Parathyroid adenoma (tissue), 2 donors: ENCODE results near the gene PACRG.

Experiments used
- H2AFZ ChIP-seq: fragments of 300-600 bp; sonication (generic); one replicate; pipeline ENCODE4 v1.7.0; 2017; ENCODE audit warnings: antibody characterized with exemption, mild to moderate bottlenecking
- H3K27ac ChIP-seq: fragments of 300-600 bp; sonication (generic); one replicate; pipeline ENCODE4 v1.7.0; 2017
- H3K27me3 ChIP-seq: fragments of 300-600 bp; sonication (generic); one replicate; pipeline ENCODE4 v1.7.0; 2017; ENCODE audit warnings: low read length; ENCODE audit not compliant: control insufficient read depth, insufficient read depth
- H3K36me3 ChIP-seq: fragments of 300-600 bp; sonication (generic); one replicate; pipeline ENCODE4 v1.7.0; 2017; ENCODE audit warnings: low read length; ENCODE audit not compliant: control insufficient read depth, insufficient read depth
- H3K4me1 ChIP-seq: fragments of 300-600 bp; sonication (generic); one replicate; pipeline ENCODE4 v1.7.0; 2017; ENCODE audit warnings: control low read depth
- H3K4me2 ChIP-seq: fragments of 300-600 bp; sonication (generic); one replicate; pipeline ENCODE4 v1.7.0; 2017; ENCODE audit warnings: low read length
- H3K4me3 ChIP-seq: fragments of 300-600 bp; sonication (generic); one replicate; pipeline ENCODE4 v1.7.0; 2017; ENCODE audit warnings: low read depth, low read length
- H3K79me2 ChIP-seq: fragments of 300-600 bp; sonication (generic); one replicate; pipeline ENCODE4 v1.7.0; 2017; ENCODE audit warnings: control low read depth
- H3K9ac ChIP-seq: fragments of 300-600 bp; sonication (generic); one replicate; pipeline ENCODE4 v1.7.0; 2017; ENCODE audit warnings: mild to moderate bottlenecking
- H3K9me3 ChIP-seq: fragments of 300-600 bp; sonication (generic); one replicate; pipeline ENCODE4 v1.7.0; 2017; ENCODE audit warnings: low read length; ENCODE audit not compliant: control insufficient read depth
- CTCF ChIP-seq: fragments of 300-600 bp; sonication (generic); IDR thresholded peaks from one replicate; pipeline ENCODE4 v1.7.0; 2017; ENCODE audit warnings: antibody characterized with exemption, mild to moderate bottlenecking
- donor health status: primary hyperparathyroidism.

Gene PACRG

GRCh38 chr6:162706232-162706631 lies 21.5 kb upstream of the PACRG start:
- Histone ChIP-seq H3K9ac (no peak overlapping the region), H3K27me3 (no peaks in the 10 kb centered on the region), H3K36me3 (no peaks in the 10 kb centered on the region), H3K9me3 (no peaks in the 10 kb centered on the region), H3K4me1 (no peaks in the 10 kb centered on the region), H3K27ac (no peak overlapping the region), H3K79me2 (no peaks in the 10 kb centered on the region), H2AFZ (no peak overlapping the region), H3K4me2 (no peak overlapping the region), H3K4me3 (no peak overlapping the region)
- no peak for TF ChIP-seq CTCF

DNA sequence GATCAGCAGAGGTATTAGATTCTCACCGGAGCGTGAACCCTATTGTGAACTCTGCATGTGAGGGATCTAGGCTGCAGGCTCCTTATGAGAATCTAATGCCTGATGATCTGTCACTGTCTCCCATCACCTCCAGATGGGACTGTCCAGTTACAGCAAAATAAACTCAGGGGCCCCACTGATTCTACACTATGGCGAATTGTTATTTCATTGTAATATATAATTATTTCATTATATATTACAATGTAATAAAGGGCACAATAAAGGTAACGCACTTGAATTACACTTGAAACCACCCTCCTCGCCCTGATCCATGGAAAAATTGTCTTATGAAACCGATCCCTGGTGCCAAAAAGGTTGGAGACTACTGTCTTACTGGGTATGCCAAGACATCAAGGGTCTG lies 18.8 kb upstream of the PACRG start:
- H3K4me1 ChIP-seq = no peaks in the 10 kb centered on the region
- H3K4me2 ChIP-seq = no peak overlapping the region
- TF ChIP-seq CTCF = no peak
- no peak overlapping the region for H3K4me3 ChIP-seq
- no peak overlapping the region for H3K9ac ChIP-seq
- H3K36me3 ChIP-seq = no peaks in the 10 kb centered on the region
- H3K27me3 ChIP-seq = no peaks in the 10 kb centered on the region
- no peak overlapping the region for H3K27ac ChIP-seq
- H3K79me2 ChIP-seq = no peaks in the 10 kb centered on the region
- no peaks in the 10 kb centered on the region for H3K9me3 ChIP-seq
- no peak overlapping the region for H2AFZ ChIP-seq

DNA sequence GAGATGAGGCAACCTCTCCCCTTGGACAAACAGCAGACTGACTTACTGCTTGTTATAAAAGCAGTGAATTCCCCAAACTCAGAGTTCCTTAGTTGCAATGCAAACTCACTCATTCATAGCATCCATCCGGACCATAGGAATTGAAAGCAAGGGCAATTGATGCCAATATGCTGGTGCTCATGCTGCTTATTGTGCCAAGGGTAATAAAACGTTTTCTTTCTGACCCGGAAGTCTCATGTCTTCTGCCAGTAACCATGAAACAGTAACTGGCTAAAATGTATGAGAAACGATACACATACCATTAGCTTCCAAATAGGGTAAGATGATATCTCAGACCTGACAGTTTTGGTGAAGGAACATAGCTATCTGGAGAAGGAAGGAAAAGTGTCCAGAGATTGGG lies 18.3 kb upstream of the PACRG start:
- Histone ChIP-seq H3K9ac (no peak overlapping the region), H3K36me3 (no peaks in the 10 kb centered on the region), H3K4me1 (no peaks in the 10 kb centered on the region), H3K27ac (no peak overlapping the region), H2AFZ (no peak overlapping the region), H3K27me3 (no peaks in the 10 kb centered on the region), H3K9me3 (no peaks in the 10 kb centered on the region), H3K79me2 (no peaks in the 10 kb centered on the region), H3K4me2 (no peak overlapping the region), H3K4me3 (no peak overlapping the region)
- TF ChIP-seq CTCF = no peak

GRCh38 chr6:162710419-162710818 lies 17.4 kb upstream of the PACRG start:
- no peaks in the 10 kb centered on the region for H3K79me2 ChIP-seq
- no peak overlapping the region for H3K27ac ChIP-seq

More at GRCh38 chr6:162710419-162710818, 17.4 kb upstream of the PACRG start:
- no peak for TF ChIP-seq CTCF
- no peaks in the 10 kb centered on the region for H3K9me3 ChIP-seq
- no peak overlapping the region for H3K4me3 ChIP-seq
- H3K4me1 ChIP-seq = no peaks in the 10 kb centered on the region
- no peaks in the 10 kb centered on the region for H3K27me3 ChIP-seq
- no peak overlapping the region for H3K4me2 ChIP-seq
- H3K9ac ChIP-seq = no peak overlapping the region
- no peak overlapping the region for H2AFZ ChIP-seq
- no peaks in the 10 kb centered on the region for H3K36me3 ChIP-seq
